Measurements from ENCODE around the gene HPN.
"Not testable (repeated sequence)": the region's sequence is repeated elsewhere in the genome, so short reads cannot be mapped to it uniquely, and the experiment has no call there.

Gene HPN

GRCh38 chr19:35088131-35088913 lies 46.8 kb downstream of the HPN start:
- DNase-seq, result no peak

- DNase-seq, result no peak
Measured at GRCh38 chr19:35089554-35089953, 48.0 kb downstream of the HPN start.

GRCh38 chr19:35090160-35090505 lies 48.6 kb downstream of the HPN start:
- DNase-seq, result no peak

GRCh38 chr19:35090506-35091214 lies 49.1 kb downstream of the HPN start:
- DNase-seq, result peak; percentile 90

GRCh38 chr19:35093430-35093829 lies 51.9 kb downstream of the HPN start:
- DNase-seq, result no peak

- no peak for DNase-seq
Measured at GRCh38 chr19:35093941-35094647, 52.6 kb downstream of the HPN start.

GRCh38 chr19:35094656-35095055 lies 53.1 kb downstream of the HPN start:
- DNase-seq, result no peak

- no peak for DNase-seq
Measured at GRCh38 chr19:35095667-35096368, 54.3 kb downstream of the HPN start.

- DNase-seq, result peak; percentile 3
Measured at GRCh38 chr19:35098413-35099049, 57.0 kb downstream of the HPN start.

- DNase-seq, result no peak
Measured at GRCh38 chr19:35099155-35099896, 57.8 kb downstream of the HPN start.

GRCh38 chr19:35099897-35100275 lies 58.4 kb downstream of the HPN start:
- DNase-seq, result no peak

- no peak for DNase-seq
Measured at GRCh38 chr19:35100588-35101533, 59.3 kb downstream of the HPN start.

- DNase-seq, result not testable (repeated sequence)
Measured at GRCh38 chr19:35101949-35102348, 60.4 kb downstream of the HPN start.

- not testable (repeated sequence) for DNase-seq
Measured at GRCh38 chr19:35103614-35104013, 62.1 kb downstream of the HPN start.

- no peak for DNase-seq
Measured at GRCh38 chr19:35104361-35104760, 62.8 kb downstream of the HPN start.

GRCh38 chr19:35105047-35105410 lies 63.5 kb downstream of the HPN start:
- DNase-seq, result no peak

- DNase-seq, result no peak
Measured at GRCh38 chr19:35105411-35106290, 64.1 kb downstream of the HPN start.

- no peak for DNase-seq
Measured at GRCh38 chr19:35106291-35106583, 64.7 kb downstream of the HPN start.

- DNase-seq, result no peak
Measured at GRCh38 chr19:35106898-35107541, 65.5 kb downstream of the HPN start.

GRCh38 chr19:35107545-35107944 lies 66.0 kb downstream of the HPN start:
- DNase-seq, result no peak
